HT1080 (cell line): ENCODE results near the gene CYB5D1. TPM values are rescaled to one million over a fixed set of nuclear protein-coding genes. Genes with fewer than 3 reads are reported as not detected.

Experiments
- small RNA-seq: library from RNA; depleted of rRNA; stranded (forward); fragments of <200 nt; gene quantifications from one replicate; pipeline ENCODE3, GENCODE V24; 2014
- total RNA-seq: library from RNA; depleted of rRNA; stranded (reverse); fragments of >200 nt; shearing (Covaris generic); gene quantifications from 2 replicates; pipeline ENCODE4 v1.2.3, GENCODE V29; 2014; rRNA removed

Gene CYB5D1
- total RNA-seq, 1 experiment from 2014 or later = 6.4 TPM

Small RNA genes lying within 50 kb of the gene (small RNA-seq; reads per million reads assigned to genes)
- 20.6 reads per million, percentile 93 among the genes with 10 or more reads in this experiment for gene SCARNA21

Other genes with a start within 250 kb of the CYB5D1 start
- gene FXR2, start 243.1 kb upstream of the CYB5D1 start, total RNA-seq = 54.4 and 60.7 TPM in 2 replicates
- 18.6 and 20.8 TPM in 2 replicates for gene SAT2, start 230.2 kb upstream of the CYB5D1 start, total RNA-seq
- not detected in 2 replicates for gene SHBG, start 227.9 kb upstream of the CYB5D1 start, total RNA-seq
- not detected in 2 replicates for gene ATP1B2, start 207.1 kb upstream of the CYB5D1 start, total RNA-seq
- 29.5 and 47.7 TPM in 2 replicates for gene TP53, start 170.5 kb upstream of the CYB5D1 start, total RNA-seq
- 25.2 and 29.2 TPM in 2 replicates for gene WRAP53, start 169.5 kb upstream of the CYB5D1 start, total RNA-seq
- gene EFNB3, start 152.8 kb upstream of the CYB5D1 start, total RNA-seq = 5.7 and 7.7 TPM in 2 replicates
- not detected in 2 replicates for gene DNAH2, start 140.3 kb upstream of the CYB5D1 start, total RNA-seq
- gene KDM6B, start 23.8 kb upstream of the CYB5D1 start, total RNA-seq = 0.27 and 0.87 TPM in 2 replicates
- 0.88 TPM in 1 of 2 replicates, not detected in the other for gene TMEM88, start 2.9 kb upstream of the CYB5D1 start, total RNA-seq
- 98.2 and 168 TPM in 2 replicates for gene NAA38, start 444 bp upstream of the CYB5D1 start, total RNA-seq
- 82.5 and 84.7 TPM in 2 replicates for gene CHD3, start 30.8 kb downstream of the CYB5D1 start, total RNA-seq
- 0.90 and 2.3 TPM in 2 replicates for gene RNF227, start 58.3 kb downstream of the CYB5D1 start, total RNA-seq
- 1.8 and 3.5 TPM in 2 replicates for gene KCNAB3, start 71.9 kb downstream of the CYB5D1 start, total RNA-seq
- gene TRAPPC1, start 73.9 kb downstream of the CYB5D1 start, total RNA-seq = 34.9 and 71.5 TPM in 2 replicates
- gene CNTROB, start 74.2 kb downstream of the CYB5D1 start, total RNA-seq = 18.8 and 28.7 TPM in 2 replicates
- not detected in 2 replicates for gene GUCY2D, start 144.6 kb downstream of the CYB5D1 start, total RNA-seq
- not detected in 2 replicates for gene ALOX15B, start 181.1 kb downstream of the CYB5D1 start, total RNA-seq
- 0.51 TPM in 1 of 2 replicates, not detected in the other for gene ALOX12B, start 229.7 kb downstream of the CYB5D1 start, total RNA-seq